HG03439 (cell line): Measurements from ENCODE around the gene RPL18A.

Experiments used
- ATAC-seq: cut with Tn5 transposase; IDR thresholded peaks from one replicate; pipeline ENCODE4 v1.9.1; 2021; ENCODE audit warnings: mild to moderate bottlenecking, moderate library complexity; ENCODE audit not compliant: unreplicated experiment

RPL18A gene

GRCh38 chr19:17908244-17908643 lies 48.5 kb downstream of the RPL18A start:
- ATAC-seq: no peak

- no peak for ATAC-seq
These were observed 49.5 kb downstream of the RPL18A start for GRCh38 chr19:17909003-17909732.

GRCh38 chr19:17910791-17911360 lies 51.2 kb downstream of the RPL18A start:
- ATAC-seq: no peak
